Iris pigment epithelial cell (primary cell): ENCODE results near the gene TJP1.
"Not testable (repeated sequence)": the region's sequence is repeated elsewhere in the genome, so short reads cannot be mapped to it uniquely, and the experiment has no call there.

ENCODE experiments used
- DNase-seq: peaks from one replicate; pipeline ENCODE4 v3.0.0-alpha.2; 2011; ENCODE audit warnings: low read depth

The TJP1 gene

DNA sequence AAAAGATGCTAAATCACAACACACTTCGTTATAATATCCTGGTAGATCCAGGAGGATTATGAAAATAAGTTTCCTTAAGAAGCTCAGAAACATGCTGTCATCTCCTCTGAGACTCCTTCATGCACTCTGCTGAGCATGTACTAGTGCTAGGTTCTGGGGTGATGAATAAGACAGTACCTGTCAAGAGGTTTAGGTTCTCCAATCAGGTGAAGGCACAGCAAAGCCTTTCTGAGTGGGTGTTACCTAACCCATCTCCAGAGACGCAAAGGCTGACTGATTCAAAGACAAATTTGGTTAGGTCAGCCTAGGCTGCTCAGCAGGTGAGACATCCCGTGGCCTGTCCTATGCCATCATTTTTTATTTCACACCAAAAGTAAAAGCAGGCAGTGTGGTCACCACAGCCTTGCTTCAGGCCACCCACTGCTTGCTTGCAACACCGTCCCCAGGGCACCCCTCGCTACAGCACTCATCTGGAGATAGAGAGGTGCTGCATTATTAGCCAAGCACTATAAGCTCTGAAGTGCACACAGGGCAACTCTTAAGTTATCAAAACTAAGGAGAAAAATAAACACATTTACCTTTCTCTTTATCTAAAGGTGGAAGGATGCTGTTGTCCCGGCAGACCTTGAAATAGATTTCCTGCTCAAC lies 117.2 kb downstream of the TJP1 start:
- no peak for DNase-seq

DNA sequence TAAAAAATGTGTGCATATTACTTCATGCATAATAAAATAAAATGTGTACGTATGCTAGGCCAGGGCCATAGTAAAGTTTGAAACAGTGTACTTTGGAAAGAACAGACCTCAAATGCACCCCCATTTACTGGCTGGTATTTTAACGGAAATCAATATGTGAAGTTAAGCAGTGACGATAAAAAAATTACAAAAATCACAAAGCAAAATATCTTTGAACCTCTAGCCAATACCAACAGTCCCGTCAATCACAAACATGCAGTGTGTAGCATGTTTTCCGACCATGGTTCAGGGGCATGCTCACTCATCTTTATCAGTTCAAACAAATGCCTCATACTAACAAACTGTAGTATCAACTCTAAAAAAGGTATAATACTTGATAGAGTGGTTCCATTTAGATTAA lies 121.1 kb downstream of the TJP1 start:
- no peak for DNase-seq

DNA sequence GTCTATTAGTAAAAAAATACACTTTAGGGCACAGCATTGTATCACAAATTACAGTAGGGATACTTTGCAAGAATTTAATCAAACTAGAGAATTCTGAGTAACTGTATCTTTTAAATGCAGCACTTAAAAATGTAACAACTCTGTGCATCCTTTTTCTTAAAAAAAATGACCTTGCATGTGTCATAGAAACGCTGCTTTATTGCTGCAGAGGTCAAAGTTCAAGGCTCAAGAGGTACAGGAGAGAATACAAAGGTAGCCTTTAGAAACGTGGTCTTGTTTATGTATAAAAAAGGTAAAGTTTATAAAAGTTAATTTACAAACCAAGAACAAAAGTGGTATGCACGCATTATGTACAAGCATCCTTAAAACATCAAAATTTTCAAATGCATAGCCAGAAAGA lies 122.0 kb downstream of the TJP1 start:
- no peak for DNase-seq

DNA sequence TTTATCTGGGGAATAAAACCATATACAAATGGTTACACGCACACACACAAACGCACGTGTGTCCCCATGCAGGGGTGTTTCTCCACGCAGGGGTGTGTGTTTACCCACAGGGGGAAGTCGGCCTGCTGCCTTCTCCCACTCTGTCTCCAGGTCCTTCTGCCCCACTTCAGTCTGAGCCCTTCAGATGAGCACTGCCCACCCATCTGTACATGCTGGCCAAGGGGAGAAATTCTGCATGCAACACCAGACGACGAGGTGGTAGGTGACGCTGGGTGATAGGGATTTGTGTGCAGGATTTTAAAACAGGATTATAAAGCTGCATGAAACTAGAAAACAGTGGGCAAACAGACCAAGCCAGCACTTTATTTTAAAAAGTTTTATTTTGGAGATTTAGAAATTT lies 122.5 kb downstream of the TJP1 start:
- DNase-seq, result no peak

DNA sequence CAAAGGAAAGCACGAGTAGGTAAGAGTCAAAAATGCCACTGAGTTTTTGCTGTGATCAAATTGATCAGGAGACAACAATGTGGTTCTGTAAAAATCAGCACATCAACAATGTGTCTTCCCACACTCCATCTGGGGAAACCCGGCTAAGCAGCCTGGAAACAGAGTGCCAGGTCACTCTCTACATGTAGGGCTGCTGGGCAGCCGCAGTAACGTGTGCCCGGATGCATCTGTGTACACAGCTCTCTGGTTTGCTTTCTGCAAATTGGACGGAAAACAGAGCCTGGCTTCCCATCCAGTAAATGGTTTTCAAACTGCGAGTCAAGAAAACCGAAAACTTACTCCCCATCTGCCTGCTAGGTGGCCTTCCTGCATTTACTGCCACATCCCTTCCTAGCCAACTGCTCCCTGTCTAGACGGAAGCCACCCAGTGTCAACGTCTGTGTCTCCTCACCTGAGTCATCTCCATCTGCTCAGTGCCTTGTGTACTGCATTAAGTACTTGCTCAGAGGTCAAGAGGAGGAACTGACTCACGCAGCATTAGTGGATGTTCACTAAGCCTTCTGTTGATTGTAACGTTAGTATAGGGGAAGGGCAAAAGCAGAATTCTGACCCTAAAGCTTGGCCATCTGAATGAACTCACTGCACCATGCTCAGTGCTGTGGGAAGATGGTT lies 124.1 kb downstream of the TJP1 start:
- peak; percentile 97 for DNase-seq

DNA sequence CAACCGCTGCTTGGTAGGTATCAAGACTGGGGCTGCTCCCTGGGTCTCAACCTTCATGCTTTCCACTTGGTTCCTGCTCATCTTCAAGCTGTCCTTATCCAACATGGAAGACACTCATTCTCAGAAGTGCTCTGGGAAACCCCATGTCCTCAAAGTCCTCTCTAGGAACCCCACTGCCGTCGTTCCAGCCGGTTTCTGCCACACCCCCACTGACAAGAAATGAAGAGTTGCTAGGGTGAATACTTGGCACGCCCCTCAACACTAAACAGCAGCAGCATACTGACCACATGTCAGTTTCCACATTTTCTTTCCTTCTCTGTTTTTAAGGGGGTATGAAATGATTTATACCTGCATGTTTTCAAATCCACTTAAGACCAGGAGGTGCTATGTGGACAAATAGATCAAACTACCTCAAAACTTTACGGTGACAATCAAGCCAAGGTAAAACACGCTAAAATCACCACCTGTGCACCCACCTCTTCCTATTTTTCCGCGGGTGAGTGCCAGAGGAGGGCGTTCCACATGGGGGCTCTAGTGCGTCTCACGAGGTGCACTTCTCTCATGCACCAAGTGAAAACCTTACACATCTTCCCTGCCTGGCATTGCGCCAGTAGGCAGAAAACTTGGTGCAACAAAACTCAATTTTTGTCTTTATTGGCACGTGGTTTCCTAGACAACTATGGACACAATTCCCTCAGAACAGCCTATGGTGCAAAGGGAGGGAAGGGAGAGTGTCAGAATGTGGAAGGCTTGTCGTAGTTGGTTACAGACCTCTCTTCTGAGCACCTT lies 125.1 kb downstream of the TJP1 start:
- no peak for DNase-seq

DNA sequence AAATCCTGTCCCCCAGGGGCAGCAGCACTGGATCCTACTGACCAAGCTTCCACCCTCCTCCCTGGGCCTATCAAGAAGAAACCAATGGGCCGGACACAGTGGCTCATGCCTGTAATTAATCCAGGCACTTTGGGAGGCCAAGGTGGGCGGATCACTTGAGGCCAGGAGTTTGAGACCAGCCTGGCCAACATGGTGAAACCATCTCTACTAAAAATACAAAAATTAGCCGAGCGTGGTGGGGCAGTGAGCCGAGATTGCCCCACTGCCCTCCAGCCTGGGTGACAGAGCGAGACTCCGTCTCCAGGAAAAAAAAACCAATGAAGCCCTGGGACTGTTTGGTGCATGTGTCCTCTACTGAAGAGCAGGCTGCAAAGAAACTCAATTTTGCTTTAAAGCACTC lies 125.8 kb downstream of the TJP1 start:
- DNase-seq, result not testable (repeated sequence)

DNA sequence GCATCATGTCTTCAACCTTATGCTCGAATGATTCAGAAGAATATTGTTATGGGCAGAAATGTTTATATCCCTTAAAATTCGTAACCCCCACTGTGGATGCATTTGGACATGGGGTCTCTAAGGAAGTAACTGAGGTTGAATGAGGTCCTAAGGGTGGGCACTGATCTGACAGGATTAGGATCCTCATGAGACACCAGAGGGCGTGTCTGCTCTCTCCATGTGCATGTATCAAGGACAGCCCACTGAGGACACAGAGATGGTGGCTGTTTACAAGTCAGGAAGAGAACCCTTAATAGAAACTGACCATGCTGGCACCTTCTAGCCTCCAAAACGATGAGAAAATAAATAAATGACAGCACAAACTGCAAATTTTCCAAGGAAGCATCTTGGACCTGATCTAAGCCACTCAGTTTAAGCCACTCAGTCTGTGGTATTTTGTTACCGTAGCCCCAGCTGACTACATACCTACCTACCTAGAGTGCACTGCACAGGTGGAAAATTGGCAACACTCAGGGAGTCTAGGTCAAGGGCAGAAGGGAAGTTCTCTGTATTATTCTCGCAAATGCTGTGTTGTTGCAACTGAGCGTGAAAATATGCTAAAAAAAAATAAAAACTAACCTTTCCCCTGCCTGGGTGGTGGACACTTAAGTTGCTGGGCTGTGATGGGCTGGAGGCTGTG lies 126.6 kb downstream of the TJP1 start:
- no peak for DNase-seq

DNA sequence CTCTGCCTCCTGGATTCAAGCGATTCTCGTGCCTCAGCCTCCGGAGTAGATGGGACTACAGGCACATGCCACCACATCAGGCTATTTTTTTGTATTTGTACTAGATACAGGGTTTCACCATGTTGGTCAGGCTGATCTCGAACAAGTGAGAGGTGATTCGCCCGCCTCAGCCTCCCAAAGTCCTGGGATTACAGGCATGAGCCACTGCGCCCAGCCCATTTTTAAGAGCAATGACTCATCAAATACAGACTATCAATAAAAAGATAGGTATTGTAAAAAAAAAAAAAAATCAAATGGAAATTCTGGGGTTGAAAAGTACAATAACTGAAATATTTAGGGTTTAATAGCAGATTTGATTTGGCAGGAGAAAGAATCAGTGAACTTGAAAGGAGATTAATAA lies 129.0 kb downstream of the TJP1 start:
- no peak for DNase-seq

DNA sequence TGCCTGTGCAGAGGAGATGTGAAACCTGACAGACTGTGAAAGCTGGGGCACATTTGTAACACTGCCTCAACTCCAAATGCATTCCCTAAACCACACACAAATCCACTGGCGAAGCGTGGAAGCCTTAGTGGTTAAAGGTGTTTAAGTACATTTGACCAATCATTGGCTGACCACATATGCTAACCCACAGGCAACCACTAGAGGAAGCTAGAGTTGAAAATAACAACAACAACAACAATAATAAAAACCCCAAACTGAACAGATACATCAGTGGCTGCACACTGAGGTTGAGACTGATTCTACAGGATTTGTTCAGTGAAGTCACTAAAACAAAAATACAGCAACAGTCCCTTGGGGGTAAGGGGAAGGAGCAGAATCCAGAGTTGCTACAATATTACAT lies 129.7 kb downstream of the TJP1 start:
- no peak for DNase-seq

DNA sequence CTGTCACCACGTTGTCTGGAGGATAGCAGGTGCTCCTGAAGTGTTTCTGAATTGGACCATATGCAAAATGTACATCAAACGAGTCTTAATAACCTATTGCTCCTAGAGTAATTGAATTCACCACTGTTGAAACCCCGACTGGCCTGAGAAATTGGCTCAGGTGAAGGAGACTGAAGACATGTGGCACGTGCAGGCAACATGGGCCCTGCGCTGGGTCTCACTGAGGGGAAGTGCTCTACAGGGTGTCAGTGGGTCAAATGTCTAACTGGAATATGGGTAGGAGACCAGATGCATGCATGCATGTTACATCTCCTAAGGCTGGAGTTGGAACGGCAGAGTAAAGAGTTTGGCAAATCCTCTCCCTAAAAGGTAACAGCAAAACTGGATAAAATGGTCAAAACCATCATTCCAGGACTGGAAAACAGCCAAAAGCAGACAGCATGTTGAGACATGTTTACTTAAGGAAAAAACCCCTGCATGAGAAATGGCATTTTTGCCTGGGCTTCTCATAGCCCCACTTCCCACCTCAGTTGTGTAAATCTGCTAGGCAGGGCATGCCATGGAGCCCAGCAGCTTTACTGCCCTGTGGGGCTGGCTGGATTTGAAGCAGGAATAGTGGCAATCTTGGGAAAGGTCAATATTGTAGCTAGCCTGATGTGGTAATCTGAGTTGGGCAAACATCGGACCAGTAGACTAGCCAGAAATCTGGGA lies 131.3 kb downstream of the TJP1 start:
- peak; percentile 53 for DNase-seq

DNA sequence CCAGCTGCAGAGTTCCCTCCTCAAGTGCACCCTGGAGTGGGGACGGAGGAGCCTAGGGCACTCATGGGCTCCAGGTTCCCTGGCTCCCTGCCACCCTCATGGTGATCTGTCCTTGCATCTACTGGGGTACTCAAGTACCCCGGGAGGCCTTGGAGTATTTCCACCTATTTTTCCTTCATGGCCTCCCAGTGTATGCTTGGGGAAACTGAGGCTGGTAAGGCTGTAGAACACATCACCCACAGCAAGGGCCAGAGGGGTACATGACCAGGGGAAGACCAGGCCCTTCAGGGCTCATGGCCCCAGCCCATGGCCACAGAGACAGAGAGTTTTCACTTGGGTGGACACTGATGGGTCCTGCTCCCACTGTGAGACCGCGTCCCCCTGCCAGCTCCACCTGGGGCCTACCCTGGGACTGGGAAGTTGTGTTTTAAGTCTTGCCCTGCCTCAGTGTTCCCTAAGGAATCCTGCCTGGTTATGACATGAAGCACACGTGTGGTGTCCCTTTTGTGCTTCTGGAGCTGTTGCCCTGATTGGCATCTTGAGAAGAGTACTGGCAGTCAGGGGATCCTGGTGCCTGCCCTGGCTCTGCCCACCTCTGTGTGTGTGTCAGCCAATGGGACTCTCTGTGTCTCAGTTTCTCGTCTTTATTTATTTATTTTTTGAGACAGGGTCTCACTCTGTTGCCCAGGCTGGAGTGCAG lies 132.8 kb downstream of the TJP1 start:
- DNase-seq, result no peak

DNA sequence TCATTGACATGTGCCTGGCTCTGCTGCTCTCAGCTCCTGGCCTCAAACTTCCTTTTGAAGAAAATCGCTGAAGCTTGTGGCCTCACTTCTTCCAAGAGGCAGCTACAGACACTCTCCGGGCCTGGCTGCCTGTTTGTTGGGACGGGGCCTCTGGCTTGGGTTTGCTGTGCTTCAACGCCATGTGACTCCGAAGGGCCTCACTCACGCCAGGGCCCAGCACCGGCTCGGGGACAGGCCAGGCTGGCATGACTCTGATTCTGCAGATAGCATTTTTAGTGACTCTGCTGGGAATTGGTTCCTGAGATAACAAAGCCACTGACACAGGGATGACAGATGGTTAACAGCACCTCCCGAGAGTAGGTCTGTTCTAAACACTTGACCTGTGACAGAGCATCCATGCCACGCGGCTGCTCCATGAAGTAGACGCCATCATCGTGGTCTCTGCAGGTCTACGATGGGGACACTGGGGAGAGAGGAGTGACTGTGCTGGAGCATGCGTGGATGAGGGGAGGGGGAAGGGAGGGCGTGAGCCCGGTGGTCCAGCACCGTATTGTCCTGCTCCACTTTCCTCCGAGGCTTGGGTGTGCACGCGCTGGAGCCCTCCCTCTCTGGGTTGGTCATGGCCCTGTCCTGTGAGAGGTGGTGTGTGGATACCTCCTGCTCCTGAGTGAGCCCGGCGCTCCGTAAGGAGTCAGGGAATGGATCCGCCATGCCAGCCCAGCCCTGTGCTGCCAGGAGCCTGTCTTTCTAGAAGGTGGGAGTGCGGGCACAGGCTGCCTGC lies 133.6 kb downstream of the TJP1 start:
- DNase-seq, result no peak

DNA sequence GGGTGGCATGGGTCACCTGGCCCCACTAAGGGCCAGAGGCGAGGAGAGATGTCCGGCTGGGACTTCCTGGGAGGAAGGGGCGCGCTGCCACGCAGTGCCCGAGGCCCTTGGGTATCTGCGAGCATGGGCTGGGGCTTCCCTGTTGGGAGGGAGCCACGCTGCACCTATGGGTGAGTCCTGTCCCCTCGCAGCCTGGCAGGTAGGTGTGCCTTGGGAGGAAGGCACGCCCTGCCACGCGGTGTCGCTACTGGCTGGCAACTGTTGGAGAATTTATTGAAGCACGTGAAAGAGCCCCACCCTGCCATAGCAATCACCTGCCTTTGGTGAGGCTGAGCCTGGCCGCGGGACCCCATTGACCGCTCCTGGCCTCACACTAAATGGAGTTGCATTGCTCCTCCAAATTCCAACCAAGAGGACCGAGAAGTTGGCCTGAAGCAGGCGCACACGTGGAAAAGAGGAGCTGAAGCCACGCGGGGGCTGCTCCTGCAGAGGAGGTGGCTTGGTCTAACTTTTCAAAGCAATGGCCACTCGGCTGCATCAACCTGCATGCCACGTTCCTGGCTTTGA lies 134.2 kb downstream of the TJP1 start:
- DNase-seq, result no peak

DNA sequence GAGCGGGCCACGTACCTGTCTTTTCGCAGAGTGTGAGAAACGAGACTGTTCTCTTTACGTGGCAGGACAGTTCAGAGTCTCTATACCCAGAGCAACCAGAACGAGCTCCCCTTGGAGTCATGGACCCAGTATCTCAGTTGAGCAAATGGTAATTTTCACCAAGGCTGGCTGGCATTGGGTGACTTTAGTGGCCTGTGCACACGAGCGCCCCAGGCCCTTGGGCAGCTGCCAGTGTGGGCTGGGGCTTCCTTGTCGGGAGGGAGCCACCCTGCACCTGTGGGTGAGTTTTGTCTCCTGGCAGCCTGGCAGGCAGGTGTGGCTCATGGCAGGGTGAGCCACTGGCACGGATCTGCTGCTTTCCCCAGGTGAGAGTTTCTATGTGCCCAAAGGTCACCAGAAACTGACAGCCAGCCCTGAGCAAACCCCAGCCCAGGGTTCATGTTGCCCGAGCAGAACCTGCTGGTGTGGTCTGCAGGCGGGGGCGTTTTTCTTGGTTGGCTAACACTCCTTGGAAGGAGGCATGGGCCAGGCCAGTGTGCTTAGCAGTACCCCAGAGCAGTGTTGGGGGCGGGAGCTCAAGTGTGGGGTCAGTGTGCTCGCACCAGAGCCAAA lies 135.0 kb downstream of the TJP1 start:
- no peak for DNase-seq

DNA sequence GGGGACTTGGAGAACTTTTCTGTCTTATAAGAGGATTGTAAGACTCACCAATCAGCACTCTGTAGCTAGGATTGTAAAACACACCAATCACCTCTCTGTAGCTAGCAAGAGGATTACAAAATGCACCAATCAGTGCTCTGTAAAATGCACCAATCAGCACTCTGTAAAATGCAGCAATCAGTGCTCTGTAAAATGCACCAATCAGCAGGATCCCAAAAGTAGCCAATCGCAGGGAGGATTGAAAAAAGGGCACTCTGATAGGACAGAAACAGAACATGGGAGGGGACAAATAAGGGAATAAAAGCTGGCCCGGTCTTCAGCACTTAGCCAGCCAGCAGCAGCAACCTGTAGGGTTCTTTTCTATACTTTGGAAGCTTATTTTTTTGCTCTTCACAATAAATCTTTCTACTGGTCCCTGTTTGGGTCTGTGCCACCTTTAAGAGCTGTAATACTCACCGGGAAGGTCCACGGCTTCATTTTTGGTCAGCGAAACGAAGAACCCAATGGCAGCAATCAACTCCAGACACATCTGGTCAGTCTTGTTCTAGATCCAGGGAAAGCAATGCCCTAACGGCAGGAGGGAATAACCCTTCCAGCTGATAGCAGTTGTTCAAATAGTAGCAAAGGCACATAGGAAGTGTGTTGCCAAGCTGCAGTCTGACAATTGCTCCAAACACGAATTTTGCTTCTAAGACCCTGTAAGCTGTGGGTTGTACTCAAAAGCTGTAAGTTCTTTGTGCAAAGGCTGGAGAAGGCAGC lies 135.6 kb downstream of the TJP1 start:
- no peak for DNase-seq

DNA sequence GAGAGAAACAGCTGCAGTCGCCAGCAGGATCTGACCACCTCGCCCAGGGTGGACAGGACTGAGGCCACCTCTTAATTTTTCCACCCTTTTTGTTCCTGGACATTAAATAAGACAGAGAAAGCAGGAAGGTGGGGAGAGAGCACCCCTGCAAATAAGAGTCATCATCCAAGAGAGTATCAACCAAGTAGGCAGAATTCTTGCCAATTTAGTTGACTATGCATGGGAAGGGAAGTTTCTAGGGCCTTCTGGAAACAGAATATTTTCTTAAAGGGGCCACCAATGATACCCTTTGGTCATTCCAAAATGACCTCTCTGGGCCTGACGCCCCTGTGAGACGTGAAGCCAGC lies 136.2 kb downstream of the TJP1 start:
- DNase-seq, result no peak

DNA sequence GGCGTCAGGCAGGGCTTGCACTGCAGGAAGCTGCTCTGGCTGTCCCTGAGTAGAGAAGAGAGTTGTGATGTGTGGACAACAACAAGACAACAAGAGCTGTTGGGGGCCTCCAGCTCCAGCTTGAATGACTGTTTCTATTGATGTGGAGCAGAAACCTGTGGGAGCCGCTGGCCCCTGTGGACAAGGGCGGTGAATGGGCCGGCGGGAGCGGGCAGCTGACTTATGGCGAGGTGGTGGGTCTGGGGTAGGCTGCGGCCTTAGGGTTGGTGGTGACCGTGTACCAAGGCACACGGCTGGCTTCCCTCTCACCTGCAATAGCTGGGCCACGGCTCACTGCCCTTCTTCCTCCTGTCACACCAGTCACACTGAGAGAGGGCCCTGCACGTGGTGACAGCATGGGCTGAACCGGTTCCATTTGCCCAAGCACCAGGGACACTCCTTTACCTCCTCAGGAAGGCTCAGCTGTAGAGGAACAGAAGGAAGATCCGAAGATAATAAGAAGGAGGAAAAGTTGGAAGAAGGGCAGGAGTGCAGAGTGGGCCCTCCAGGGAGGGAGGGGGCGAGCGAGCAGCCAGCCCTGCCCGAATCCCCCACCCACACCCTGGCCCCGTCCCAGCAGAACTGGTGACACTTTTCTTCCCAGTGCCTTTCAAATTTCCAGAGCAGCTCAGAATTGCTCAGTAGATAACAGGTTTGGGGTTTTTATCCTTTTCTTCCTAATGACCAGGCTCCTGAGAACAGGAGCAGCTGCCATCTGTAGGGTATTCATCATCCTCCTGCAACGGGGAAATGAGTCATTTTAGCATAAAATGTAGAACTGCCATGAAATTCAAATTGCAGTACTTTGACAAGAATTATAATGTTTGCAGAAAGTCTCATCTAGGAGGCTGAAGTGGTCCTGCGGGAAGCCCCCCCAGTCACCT lies 136.9 kb downstream of the TJP1 start:
- DNase-seq, result peak; percentile 60
